LHCN-M2 (cell line): ENCODE measurements around the gene NECAB2. TPM values are rescaled to one million over a fixed set of nuclear protein-coding genes. Genes with fewer than 3 reads are reported as not detected.

ENCODE experiments used
- DNase-seq: peaks from one replicate; pipeline ENCODE4 v3.0.0-alpha.2; 2012; ENCODE audit warnings: low read depth
- total RNA-seq: library from RNA; depleted of rRNA; stranded (reverse); fragments of >200 nt; gene quantifications from 2 replicates; pipeline ENCODE4 v1.2.3, GENCODE V29; 2014

NECAB2 gene
- total RNA-seq, 1 experiment from 2014 or later: not detected

- no peak for DNase-seq
These were observed 16.5 kb upstream of the NECAB2 start for GRCh38 chr16:83951544-83951943.

- no peak for DNase-seq
These were observed 15.5 kb upstream of the NECAB2 start for GRCh38 chr16:83952587-83952939.

- peak; percentile 93 for DNase-seq
These were observed 14.9 kb upstream of the NECAB2 start, which contains the start of gene OSGIN1 for GRCh38 chr16:83952940-83953795. Gene OSGIN1 (plus strand): TSS chr16:83953240. CDS start chr16:83957672, 4,432 bp downstream.

- peak; percentile 39 for DNase-seq
These were observed 14.1 kb upstream of the NECAB2 start for GRCh38 chr16:83953796-83954576.

GRCh38 chr16:83954577-83955016, 13.4 kb upstream of the NECAB2 start:
- DNase-seq: peak; percentile 76

GRCh38 chr16:83955218-83956130, 12.6 kb upstream of the NECAB2 start:
- DNase-seq: no peak

- peak; percentile 46 for DNase-seq
These were observed 11.4 kb upstream of the NECAB2 start for GRCh38 chr16:83956336-83957289.

GRCh38 chr16:83957296-83957855, 10.7 kb upstream of the NECAB2 start:
- DNase-seq: no peak

GRCh38 chr16:83958137-83958845, 9.8 kb upstream of the NECAB2 start:
- DNase-seq: no peak

GRCh38 chr16:83958846-83959565, 9.0 kb upstream of the NECAB2 start:
- DNase-seq: no peak

GRCh38 chr16:83959656-83960434, 8.2 kb upstream of the NECAB2 start:
- no peak for DNase-seq

GRCh38 chr16:83960521-83961249, 7.4 kb upstream of the NECAB2 start:
- DNase-seq: no peak

- no peak for DNase-seq
These were observed 6.5 kb upstream of the NECAB2 start for GRCh38 chr16:83961591-83961990.

- DNase-seq: no peak
These were observed 4.5 kb upstream of the NECAB2 start for GRCh38 chr16:83963277-83964119.

- DNase-seq: no peak
These were observed 3.2 kb upstream of the NECAB2 start for GRCh38 chr16:83964684-83965443.
